NCI-H1436 (cell line): ENCODE results near the gene RTKN.

Experiments used
- DNase-seq: peaks from one replicate; lab custom pipeline; 2025; lab: John Stamatoyannopoulos, UW

RTKN gene

DNA sequence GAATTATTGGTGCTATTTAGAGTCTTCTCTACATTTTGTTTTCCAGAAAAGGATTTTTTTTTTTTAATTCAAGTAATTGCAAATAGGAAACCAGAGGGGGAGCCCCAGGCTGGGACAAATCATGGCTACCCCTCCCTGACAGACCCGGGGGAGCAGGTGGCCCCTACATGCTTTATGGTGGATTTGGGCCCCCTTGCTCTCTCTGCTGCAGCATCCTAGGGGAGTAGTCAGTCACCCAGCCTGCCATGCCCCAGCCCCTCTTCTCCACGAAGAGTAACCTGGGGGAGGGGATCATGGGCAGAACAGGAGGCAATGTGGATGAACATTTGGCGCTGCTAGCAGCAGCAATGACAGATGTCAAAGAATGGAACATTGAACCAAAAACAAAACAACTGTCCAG lies 25.0 kb downstream of the RTKN start:
- DNase-seq, result no peak

DNA sequence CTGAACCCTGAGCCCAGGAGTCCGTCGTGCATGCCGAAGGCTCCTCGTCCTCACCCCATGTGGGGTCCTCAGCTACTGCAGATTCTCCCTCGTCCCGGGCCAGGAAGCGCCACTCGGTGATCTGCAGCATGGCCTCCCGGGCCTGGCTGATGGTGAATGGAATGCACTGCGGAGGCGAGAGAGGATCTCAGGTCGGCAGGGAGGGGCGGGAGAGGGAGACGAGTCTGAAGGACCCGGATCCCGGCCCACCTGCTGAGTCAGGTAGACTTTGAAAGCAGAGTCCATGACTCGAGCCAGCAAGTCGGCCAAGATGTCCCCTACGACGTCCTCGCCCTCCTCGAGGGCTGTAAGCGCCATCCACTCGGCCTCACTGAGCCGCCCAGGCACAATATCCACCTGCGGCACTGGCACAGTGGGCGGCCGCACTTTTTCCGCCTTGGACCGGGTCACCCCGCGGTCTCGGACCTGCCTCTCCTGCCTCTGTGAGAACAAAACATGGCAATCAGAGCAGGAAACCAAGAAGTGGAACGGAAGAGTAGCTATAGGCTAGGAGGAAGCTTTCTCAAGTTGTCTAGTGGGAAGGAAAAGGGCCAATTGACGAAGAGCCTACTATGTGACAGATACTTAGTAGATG lies 25.9 kb downstream of the RTKN start:
- DNase-seq, result no peak

DNA sequence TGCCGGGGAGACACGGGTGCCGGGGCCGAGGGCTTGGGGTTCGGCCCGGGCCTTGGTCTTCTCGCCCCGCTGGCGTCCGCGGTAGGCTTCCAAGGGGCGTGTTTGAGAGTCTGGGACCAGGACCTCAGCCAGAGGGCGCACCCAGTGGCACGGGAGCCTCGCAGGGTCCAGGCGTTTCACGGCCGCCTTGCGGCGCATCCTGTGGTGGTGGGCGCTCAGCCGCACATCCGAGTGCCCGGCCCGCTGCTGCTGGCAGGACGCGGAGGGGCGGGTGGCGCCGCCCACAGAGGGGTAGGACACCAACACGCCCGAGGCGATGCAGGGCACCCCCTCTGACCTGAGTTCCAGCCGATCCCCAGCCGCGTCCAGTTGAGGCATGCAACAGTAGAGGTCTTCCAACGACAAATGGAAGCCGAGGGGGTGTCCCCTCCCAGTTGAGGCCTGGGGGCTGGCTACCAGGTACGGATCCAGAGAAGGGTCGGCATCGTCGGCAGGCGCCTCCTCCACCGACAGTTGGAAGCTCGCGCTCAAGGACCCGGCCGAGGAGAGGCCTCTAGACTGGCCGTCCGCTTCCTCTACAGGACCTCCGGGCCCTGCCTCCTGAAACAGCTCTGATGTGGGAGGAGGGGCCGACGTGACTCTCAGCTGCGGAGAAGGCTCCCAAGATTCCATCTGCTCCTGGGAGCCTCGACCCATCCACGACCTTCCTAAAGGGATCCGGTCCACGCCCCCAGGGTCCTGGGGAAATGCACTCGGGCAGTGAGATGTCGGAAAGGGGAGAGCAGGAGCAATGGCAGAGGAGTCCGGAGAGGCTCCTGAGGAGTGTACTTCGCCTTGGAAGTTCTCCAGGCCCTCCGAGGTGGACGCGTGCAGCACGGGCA lies 26.6 kb downstream of the RTKN start:
- no peak for DNase-seq

DNA sequence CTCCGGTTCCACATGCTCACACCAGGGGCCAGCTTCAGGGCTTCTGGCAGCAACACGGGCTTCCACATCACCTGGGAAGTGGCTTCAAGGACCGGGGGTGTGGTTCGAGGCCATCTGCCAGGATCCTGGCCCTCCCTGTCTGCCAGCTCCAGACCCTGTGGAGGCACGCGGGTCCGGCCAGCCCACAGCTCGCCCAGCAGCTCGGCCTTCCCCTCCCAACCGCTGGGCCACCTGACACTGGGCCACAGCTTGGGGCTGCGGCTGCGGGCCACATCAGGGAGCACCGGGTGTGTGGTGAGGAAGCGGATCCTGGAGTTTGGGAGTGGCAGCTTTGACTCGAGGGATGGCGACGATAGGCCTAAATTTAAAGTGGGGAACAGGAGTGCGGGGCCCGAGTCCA lies 27.3 kb downstream of the RTKN start:
- DNase-seq, result no peak

DNA sequence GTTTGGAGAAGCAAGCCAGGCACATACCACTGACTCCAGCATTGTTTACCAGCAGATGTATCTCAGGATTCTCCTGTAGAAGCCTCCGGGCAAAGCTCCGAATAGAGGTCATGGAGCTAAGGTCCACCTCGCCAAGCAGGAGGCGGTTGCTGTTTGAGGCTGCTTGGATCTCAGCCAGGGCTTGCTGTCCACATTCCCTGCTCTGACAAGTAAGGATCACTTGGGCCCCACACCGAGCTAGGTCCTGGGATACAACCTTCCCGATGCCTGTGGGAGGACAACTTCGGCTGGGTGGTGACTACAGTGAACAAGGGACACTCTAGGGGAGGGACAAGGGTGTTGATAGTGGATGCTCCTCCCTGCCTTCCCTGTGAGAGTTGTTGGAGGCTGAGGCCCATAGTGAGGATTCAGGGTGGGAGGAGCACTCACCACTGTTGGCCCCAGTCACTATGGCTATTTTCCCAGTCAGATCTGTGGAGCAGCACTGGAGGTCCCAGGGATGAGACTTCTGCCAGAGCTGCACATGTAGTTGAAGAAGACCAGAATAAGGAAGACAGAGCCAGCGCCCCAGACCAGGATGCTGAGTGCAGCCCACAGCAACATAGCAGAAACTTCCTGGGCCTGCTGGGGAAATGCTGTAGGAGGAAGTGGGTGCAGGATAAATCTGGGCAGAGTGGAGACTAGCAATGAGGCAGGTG lies 28.6 kb downstream of the RTKN start:
- no peak for DNase-seq

DNA sequence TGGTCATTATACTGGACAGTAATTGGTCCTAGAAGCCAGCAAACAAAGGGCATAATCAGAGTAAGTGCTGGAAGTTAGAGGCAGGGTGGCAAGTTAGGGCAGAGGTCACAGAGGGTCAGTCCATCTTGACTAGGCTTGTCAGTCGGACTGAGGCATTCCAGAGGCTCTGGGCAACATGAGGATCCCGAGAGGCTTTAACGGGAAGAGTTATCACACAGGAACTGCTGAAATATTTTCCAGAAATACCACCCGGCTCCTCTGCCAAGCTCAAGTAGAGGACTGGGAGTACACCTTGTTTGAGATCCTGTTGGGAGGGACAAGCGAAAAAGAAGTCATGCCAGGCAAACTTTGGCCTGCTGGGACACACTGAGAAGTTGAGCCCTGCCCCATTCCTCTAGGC lies 34.1 kb downstream of the RTKN start:
- no peak for DNase-seq

DNA sequence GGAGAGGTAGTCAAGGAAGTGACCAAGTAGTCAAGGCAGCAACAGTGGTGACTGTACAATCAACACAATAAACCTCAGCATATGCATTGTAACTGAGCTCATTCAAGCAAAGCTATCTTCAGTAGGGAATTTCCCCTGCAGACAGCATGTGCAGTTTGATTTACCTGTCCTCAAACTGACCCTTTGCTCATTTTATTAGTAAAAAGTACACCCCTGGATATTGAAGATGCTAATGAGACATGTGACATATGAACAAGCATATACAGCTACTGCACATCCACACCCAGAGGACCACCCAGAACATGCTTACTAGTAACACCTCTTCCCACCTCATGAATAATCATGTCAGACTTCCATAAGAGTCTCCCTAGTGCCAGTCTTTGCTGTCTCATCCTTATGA lies 35.7 kb downstream of the RTKN start:
- no peak for DNase-seq

DNA sequence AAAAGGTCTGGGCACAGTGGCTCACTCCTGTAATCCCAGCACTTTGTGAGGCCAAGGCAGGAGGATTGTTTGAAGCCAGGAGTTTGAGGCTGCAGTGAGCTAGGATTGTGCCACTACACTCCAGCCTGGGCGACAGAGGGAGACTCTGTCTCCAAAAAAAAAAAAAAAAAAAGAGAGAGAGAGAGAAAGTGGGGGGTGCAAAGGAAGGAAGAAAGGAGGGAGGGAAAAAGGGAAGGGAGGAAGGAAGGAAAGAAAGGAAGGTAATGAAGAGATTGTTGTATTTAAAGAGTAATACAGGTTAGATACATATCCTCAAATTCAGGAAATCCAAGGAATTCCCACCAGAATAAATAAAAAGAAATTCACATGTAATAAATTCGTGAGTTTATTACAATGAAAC lies 39.8 kb downstream of the RTKN start:
- DNase-seq, result no peak

DNA sequence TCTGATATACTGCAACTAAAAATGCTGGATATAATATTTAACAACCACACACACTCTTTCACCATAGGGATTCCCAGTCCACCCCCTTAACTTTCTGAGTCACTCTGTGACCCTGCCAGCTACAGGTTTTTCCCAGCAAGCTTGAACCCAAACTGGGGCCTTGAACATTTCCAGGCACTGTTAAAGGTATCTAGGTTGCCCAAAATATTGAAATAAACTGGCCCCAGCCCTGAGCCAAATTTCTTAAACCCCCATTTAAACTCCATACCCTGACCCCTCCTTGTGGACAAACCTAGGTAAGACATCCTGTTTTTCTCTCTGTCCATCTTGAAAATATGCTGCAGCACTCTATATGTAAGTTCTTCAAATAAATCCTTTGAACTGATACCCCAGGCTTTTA lies 42.0 kb downstream of the RTKN start:
- peak; percentile 6 for DNase-seq

DNA sequence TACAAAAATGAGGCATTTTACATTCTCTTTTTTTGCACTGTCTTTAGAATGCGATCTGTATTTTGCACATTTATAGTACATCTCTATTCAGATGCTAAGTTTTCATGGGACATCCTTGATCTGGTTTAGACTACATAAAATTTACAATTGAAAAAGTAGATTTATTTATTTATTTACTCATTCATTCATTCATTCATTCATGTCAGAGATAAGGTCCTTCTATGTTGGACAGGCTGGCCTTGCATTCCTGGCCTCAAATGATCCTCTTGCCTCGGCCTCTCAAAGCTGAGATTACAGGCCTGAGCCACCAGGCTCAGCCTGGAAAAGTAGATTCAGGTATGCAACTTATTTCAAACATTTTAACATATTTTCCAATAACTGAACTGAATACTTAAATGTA lies 45.6 kb downstream of the RTKN start:
- no peak for DNase-seq

DNA sequence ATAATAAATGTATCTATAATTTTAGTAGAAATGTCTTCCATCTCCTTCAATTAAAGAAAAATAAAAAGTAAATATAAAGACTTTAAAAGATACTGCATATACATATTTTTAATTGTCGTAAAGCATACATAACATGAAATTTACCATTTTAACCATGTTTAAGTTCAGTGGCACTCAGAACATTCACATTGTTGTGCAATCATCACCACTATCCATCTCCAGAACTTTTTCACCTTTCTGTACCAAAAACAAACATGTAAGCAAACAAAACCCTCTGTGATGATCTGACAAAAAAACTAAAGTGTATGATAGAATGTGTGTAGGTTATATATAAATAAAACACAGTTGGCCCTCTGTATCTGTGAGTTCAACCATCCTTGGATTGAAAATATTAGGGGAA lies 48.2 kb downstream of the RTKN start:
- no peak for DNase-seq

DNA sequence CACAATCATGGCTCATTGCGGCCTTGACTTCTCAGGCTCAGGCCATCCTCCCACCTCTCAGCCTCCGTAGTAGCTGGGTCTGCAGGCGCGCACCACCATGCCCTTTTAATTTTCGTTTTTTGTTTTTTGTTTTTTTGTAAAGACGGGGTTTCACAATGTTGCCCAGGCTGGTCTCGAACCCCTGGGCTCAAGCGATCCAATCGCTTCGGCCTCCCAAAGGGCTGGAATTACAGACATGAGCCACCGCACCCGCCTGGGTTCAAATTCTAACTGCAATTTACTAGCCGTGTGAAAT lies 49.3 kb downstream of the RTKN start:
- no peak for DNase-seq

DNA sequence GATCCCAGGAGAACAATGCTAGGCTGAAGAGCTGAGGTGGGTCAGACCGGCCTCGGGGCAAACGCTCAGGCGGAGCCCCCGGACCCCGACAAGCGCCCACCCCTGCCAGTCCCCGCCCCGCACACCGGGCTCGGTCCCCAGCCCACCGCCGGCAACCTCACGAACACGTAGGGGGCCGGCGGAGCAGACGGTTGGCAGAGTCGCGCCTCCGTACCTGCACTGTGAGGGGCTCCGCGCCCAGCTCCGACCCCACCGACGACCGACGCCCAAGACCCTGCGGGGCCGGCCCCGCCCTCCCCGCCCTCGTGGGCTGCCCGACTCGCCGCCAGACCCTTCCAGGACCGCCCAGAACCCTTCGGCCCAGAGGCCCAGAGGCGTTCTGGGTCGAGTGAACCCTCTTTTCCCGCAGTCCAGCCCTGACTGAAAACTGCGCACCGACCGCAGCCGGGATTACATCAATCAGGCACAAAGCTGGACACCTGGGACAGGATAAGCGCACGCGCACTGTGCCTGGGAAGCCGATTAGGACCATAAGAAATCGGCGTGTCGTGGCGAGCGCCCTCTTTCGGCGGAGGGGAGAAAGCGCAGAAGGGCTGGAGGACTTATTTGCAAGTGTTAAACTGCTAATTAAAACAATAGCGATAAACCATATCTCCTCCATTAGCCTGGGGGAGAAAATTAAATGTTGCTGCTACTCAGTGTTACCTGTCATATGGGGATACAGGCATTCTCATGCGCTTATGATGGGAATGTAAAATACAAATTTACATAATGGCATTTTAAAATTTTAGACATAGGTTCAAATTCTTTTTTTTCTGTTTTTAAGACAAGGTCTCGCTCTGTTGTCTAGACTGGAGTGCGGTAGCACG lies 49.9 kb downstream of the RTKN start:
- peak; percentile 89 for DNase-seq

DNA sequence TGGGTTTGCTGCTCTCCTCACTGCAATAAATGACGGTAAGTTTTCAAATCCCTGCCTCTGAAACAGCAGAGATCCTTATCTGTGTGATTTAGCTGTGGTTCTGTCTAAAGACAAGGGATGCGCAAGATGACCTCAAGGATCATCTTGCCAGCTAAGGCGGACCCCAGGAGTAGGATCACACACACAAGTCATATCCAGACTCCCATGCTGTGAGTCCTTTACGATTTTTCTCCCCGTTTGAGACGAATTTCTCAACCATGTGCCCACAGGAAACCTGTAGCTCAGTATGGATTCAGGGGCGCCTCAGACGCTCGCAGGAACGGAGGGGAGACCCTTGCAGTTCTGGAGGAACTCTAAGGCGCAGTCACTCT lies 50.5 kb downstream of the RTKN start:
- no peak for DNase-seq

DNA sequence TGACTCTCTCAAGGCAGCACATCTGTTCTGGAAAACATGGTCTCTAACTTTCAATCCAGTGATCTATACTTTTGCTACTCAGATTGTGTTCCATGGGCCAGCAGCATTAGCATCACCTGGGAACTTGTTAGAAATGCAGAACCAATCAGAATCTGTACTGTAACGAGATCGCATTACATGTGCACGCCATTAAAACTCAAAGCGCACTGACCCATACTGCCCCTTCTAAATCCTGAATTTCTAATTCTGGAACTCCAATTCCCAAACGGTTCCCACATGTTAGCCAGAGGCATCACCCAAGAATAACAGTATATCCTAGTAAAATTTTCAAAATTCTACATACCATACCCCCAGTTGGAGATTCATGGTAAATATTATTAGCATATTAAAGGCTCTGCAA lies 51.1 kb downstream of the RTKN start:
- no peak for DNase-seq

DNA sequence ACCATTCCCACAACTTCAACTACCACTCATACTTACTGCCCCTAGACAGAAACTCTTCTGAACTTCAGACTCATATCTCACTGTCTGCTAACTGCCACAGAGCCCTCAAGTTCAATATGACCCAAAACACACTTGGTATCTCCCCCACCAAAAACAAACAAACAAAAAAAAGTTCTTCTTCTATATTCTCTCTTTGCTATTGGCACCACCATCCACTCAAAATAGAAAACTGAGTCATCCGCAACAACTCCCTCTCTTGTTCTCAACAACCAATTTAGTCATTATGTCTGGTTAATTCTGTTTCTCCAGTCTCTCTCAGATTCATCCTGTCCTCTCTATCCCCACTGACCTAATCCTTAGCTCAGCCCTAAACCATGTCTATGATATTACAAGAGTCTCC lies 54.4 kb downstream of the RTKN start:
- DNase-seq, result no peak

DNA sequence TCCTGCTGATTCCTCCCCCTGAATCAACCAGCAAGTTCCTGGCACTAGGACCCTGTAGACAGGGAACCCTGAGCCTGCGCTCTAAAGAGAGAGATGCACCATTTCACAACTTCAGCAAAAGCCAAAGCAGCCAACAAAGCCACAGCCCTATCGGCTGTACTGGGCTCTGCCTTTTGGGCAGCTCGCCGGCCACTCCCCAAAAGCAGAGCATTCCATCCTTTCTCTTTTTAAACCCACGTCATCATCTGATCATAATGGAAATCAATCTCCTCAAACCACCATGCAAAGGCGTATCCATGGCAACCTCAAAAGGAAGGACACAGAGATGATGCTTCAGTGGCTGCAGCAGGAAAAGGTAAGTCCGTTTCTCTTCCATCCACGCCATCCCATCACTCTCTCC lies 56.3 kb downstream of the RTKN start:
- no peak for DNase-seq

DNA sequence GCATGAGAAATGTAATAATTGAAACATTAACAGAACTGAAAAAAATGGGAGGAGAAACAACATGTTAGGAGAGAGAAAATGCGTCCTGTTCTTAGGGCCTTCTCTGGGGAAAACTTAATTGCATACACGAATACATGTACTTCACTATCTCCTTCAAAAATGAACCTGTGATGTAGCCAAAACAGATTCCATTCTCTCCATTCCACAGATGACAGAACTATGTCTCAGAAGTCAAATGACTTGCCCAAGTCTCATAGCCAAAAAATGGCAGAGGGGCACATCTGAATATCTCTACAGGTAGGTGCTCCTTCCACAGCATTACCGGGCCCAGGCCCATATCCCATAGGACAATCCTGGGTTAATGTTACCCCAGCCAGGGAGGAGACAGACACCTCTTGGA lies 57.7 kb downstream of the RTKN start:
- DNase-seq, result no peak

DNA sequence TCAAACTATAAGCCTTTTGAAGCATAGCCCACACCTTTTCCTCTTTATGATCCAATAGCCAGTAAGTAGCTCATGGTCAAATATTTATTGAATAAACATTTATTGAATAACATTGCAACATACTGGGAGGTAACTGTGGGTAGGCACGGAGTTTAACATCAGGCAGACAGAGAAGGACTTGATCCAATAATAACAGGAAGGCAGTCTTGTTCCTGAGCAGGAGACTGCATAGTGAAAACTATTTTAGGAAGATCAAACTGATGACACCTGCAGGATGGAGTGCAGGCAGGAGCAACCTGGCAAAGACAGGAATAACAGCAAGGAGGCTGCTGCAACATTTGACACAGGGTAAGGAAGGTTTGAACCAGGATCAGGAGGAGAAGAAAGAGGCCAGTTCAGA lies 58.5 kb downstream of the RTKN start:
- DNase-seq, result no peak

DNA sequence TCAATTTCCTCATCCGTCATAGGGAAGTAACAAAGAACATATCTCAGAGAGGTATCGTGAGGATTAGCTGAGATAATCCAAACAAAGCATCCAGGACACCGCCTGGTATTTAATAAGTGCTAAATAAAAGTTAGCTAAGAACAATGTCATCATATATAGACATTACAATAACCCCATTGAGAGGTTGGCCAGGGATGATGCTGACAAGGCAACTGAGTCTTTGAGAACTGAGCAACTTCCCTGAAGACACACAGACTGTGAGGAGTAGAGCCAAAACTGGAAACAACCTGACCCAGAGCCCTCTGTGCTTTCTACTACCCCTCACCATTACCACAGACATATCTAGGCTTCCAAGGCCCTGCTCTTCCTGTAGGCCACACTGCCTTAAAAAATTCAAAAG lies 60.0 kb downstream of the RTKN start:
- DNase-seq, result no peak

DNA sequence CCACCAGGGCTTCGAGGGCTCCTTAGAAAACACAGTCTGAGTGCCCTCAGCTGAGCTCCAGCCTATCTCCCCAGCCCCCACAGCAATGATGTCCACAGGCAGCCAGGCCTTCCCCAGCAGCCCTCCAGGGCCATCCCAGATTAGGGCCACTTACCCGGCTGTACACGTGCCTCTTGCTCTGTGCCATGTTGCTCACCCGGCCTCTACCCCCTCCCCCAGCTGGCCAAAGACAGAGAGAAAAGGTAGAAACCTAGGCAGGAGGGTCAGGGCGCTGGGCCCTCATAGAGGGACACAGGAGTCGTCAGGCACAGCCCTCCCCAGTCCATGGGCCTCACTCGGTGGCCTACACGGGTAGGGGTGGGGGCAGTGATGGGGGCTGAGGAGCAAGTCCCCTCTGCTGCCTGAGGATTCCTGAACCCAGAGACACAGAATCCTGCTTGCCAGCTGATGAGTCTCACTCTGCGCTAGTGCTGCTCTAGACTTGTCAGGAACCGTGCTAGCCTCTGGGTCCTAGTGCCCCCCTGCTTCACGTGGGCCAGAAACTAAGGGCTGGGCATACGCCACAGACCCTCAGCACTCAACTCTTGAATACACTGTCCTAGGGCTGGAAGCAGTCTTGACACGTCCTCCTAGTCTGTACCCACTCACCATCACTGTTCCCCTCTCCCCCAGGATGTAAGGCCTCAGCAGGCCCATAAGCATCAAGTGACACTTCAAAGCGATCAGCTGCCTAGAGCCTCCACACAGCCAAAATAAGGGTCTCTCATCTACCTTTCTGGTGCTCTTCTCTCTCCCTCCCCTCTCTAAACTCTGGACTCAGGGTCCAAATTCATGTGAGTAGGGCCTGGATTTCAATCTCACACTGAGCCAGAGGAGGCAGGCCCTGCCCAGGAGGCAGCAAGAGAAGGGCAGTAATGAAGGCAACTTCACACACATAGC lies 61.6 kb downstream of the RTKN start, which contains the start of gene DCTN1:
Gene DCTN1, minus strand, starts transcription at position 461 of the 939 bp plus-strand sequence. Its CDS starts 274 bp downstream, at position 187.
- DNase-seq, result no peak
